CD4-positive, alpha-beta T cell (primary cell): ENCODE measurements around the gene LSM3. TPM values are rescaled to one million over a fixed set of nuclear protein-coding genes. Genes with fewer than 3 reads are reported as not detected.

Experiments used
- ATAC-seq: fragments of 200-7000 bp; cut with Tn5 transposase; one replicate; pipeline ENCODE4 v1.10.0; 2022; ENCODE audit warnings: mild to moderate bottlenecking; ENCODE audit not compliant: poor library complexity
- CTCF ChIA-PET: fragments of 350-600 bp; sonication (Branson Sonifier 250); formaldehyde crosslinking; loops from one replicate; lab custom pipeline; 2021; ENCODE audit warnings: antibody characterized with exemption, inconsistent platforms; lab: Charles Lee
- POLR2A ChIA-PET: fragments of 350-600 bp; sonication (Branson Sonifier 250); formaldehyde crosslinking; loops from one replicate; lab custom pipeline; 2021; ENCODE audit warnings: antibody characterized with exemption, inconsistent platforms; lab: Charles Lee
- DNase-seq, 14 experiments: peaks; one replicate each; pipeline ENCODE4 v3.0.0-alpha.2; 2013 to 2020; ENCODE audit warnings: mixed read lengths in 2 of 14
- H3K27ac ChIP-seq, 2 donors: one replicate each; pipeline versions ENCODE4 v1.5.1 to v1.7.0; 2013; ENCODE audit warnings: low read length in 2 of 2, low read depth in 1 of 2, mild to moderate bottlenecking in 1 of 2
- H3K27me3 ChIP-seq, 2 experiments: 1 replicate in 1 of 2; 2 replicates in 1 of 2; pipeline versions ENCODE4 v1.6.1 to v1.7.0; 2013; ENCODE audit warnings: low read length in 2 of 2, control low read depth in 1 of 2, mild to moderate bottlenecking in 1 of 2, moderate library complexity in 1 of 2; ENCODE audit not compliant: insufficient read depth in 2 of 2, control insufficient read depth in 1 of 2
- H3K36me3 ChIP-seq: one replicate; pipeline ENCODE4 v1.6.1; 2013; ENCODE audit warnings: low read length, control low read depth; ENCODE audit not compliant: insufficient read depth
- H3K4me1 ChIP-seq: one replicate; pipeline ENCODE4 v1.6.1; 2013; ENCODE audit warnings: low read length, control low read depth; ENCODE audit not compliant: insufficient read depth
- H3K4me3 ChIP-seq: one replicate; pipeline ENCODE4 v1.5.1; 2013; ENCODE audit warnings: mild to moderate bottlenecking, low read length, moderate library complexity
- H3K9me3 ChIP-seq, 2 experiments: 1 replicate in 1 of 2; 2 replicates in 1 of 2; pipeline versions ENCODE4 v1.6.1 to v1.7.0; 2013; ENCODE audit warnings: low read length in 2 of 2, mild to moderate bottlenecking in 2 of 2, control low read depth in 1 of 2, moderate library complexity in 1 of 2; ENCODE audit not compliant: control insufficient read depth in 1 of 2, insufficient read depth in 1 of 2
- H3K27ac Mint-ChIP-seq: one replicate; pipeline ENCODE4 v1.8.0; 2020; ENCODE audit warnings: mixed read lengths
- H3K27me3 Mint-ChIP-seq: one replicate; pipeline ENCODE4 v1.8.0; 2021; ENCODE audit warnings: mixed read lengths
- H3K36me3 Mint-ChIP-seq: one replicate; pipeline ENCODE4 v1.8.0; 2021; ENCODE audit warnings: low read depth, mixed read lengths
- H3K4me1 Mint-ChIP-seq: one replicate; pipeline ENCODE4 v1.8.0; 2021; ENCODE audit warnings: low read depth, mixed read lengths
- H3K4me3 Mint-ChIP-seq: one replicate; pipeline ENCODE4 v1.8.0; 2020; ENCODE audit warnings: mild to moderate bottlenecking, mixed read lengths
- H3K9me3 Mint-ChIP-seq: one replicate; pipeline ENCODE4 v1.8.0; 2020; ENCODE audit warnings: mixed read lengths
- intact Hi-C, 2 experiments: fragments of 100-400 bp; cut with DNase I in 1 of 2; cut with micrococcal nuclease in 1 of 2; formaldehyde crosslinking; loops; one replicate each; pipeline versions ENCODE4 v1.15.1 to v1.9.0; 2023 to 2025; cut with DNase I, micrococcal nuclease
- total RNA-seq, 174 experiments: library from RNA in 2 of 174; stranded (reverse) in 2 of 174; gene quantifications; one replicate each; pipeline ENCODE4 v1.2.3 and lab custom pipeline; 2021 to 2026
- TF ChIP-seq, protein P1 (sequence below): fragments of 200-600 bp; IDR thresholded peaks from one replicate; pipeline ENCODE4 v1.8.0; 2022; ENCODE audit warnings: antibody characterized with exemption, mild to moderate bottlenecking

The LSM3 gene
- total RNA-seq, 2 experiments from 2014 or later, result 6.5 to 6.9 TPM

DNA sequence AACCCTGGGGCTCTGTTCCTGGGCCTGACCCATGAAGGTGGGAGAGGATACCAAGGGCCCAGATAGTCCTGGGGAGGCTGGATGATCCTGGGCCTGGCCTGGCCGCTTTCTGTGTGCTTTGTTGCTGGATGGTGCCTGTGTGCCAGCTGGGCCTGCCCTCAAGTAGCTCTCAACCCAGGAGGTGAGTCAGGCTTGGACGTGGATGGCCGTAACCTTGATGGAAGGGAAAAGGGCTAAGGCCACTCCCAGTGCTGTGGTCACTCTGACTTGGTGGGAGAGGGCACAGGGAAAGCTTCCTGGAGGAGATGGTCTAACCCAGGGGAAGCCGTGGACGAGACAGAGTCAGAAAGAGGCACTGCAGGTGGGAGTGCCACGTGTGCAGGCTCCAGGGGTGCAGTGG lies 44.3 kb upstream of the LSM3 start:
- Mint-ChIP-seq H3K9me3 (no peaks in the 10 kb centered on the region), H3K27ac (no peak overlapping the region), H3K27me3 (no peaks in the 10 kb centered on the region), H3K4me3 (no peak overlapping the region), H3K4me1 (peaks cover 3% of the 10 kb centered on the region), H3K36me3 (peaks cover 90% of the 10 kb centered on the region)
- no peak for DNase-seq
- Histone ChIP-seq H3K36me3 (peaks cover 93% of the 10 kb centered on the region), H3K9me3 (no peaks in the 10 kb centered on the region), H3K27ac (no peak overlapping the region), H3K27me3 (no peaks in the 10 kb centered on the region), H3K4me3 (no peak overlapping the region), H3K4me1 (no peaks in the 10 kb centered on the region)
- intact Hi-C loops, result no loop called here
- TF ChIP-seq, protein P1, sequence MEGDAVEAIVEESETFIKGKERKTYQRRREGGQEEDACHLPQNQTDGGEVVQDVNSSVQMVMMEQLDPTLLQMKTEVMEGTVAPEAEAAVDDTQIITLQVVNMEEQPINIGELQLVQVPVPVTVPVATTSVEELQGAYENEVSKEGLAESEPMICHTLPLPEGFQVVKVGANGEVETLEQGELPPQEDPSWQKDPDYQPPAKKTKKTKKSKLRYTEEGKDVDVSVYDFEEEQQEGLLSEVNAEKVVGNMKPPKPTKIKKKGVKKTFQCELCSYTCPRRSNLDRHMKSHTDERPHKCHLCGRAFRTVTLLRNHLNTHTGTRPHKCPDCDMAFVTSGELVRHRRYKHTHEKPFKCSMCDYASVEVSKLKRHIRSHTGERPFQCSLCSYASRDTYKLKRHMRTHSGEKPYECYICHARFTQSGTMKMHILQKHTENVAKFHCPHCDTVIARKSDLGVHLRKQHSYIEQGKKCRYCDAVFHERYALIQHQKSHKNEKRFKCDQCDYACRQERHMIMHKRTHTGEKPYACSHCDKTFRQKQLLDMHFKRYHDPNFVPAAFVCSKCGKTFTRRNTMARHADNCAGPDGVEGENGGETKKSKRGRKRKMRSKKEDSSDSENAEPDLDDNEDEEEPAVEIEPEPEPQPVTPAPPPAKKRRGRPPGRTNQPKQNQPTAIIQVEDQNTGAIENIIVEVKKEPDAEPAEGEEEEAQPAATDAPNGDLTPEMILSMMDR, result no peak
- ChIA-PET CTCF (no interaction called here), POLR2A (interaction anchor here (0.8 to 1.8 kb wide), 3 partner anchors 8 to 44 kb away, joined by 4 to 6 read pairs (median 6); partner anchors contain the start of genes CHCHD4, LSM3, TMEM43 and XPC)
- ATAC-seq, result no peak

DNA sequence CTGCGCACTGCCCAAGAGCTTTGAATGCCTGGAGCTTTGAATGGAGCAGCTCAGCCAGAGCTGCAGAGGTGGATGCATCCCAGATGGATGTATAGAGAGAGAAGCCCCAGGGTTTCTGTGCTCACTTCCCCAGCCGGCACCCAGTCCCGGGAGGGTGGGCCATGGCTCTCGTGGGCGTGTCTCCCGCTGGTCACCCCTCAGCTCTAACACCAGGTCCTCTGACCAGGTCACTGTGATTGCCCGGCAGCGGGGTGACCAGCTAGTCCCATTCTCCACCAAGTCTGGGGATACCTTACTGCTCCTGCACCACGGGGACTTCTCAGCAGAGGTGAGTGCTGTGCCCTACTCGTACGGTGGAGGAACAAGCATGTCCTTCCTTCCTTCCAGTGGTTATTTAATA lies 43.0 kb upstream of the LSM3 start:
- H3K27ac ChIP-seq, result no peak overlapping the region
- ChIA-PET POLR2A (interaction anchor here (1.8 kb wide), 1 partner anchor 43 kb away, joined by 6 read pairs; the partner anchor contains the start of genes LSM3 and XPC), CTCF (no interaction called here)
- intact Hi-C loops, result no loop called here
- ATAC-seq, result no peak
- no peaks in the 10 kb centered on the region for H3K27me3 ChIP-seq
- TF ChIP-seq, protein P1, result no peak
- Mint-ChIP-seq H3K4me1 (peaks cover 7% of the 10 kb centered on the region), H3K9me3 (no peaks in the 10 kb centered on the region), H3K27ac (peak overlapping the region; percentile 53), H3K4me3 (no peak overlapping the region), H3K27me3 (no peaks in the 10 kb centered on the region), H3K36me3 (peaks cover 89% of the 10 kb centered on the region)
- no peak overlapping the region for H3K4me3 ChIP-seq
- no peaks in the 10 kb centered on the region for H3K9me3 ChIP-seq
- DNase-seq, result no peak
- H3K4me1 ChIP-seq, result peaks cover 8% of the 10 kb centered on the region
- H3K36me3 ChIP-seq, result peaks cover 93% of the 10 kb centered on the region

DNA sequence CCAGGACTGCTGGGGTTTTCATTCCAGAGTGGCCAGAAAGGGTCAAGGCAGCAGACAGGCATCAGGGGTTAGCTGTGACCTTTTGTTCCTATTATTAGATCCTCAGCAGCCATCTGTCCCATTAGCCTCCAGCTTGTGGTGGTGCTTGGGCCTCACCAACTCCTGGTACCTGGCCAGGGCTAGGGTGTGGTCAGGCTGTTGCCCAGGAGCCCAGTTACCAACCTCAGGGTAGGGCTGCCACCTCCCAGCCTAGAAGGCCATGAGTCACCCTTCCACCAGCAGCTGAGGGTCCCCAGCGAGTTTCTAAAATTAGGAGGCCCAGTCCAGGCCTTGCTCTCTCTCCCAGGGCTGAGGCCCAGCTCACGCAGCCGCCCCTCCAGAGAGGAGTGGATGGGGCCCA lies 41.6 kb upstream of the LSM3 start:
- Histone ChIP-seq H3K27me3 (no peaks in the 10 kb centered on the region), H3K4me1 (peaks cover 22% of the 10 kb centered on the region), H3K36me3 (peaks cover 92% of the 10 kb centered on the region), H3K27ac (no peak overlapping the region), H3K4me3 (no peak overlapping the region), H3K9me3 (no peaks in the 10 kb centered on the region)
- H3K4me1 Mint-ChIP-seq, result peaks cover 22% of the 10 kb centered on the region
- ChIA-PET CTCF (no interaction called here), POLR2A (interaction anchor here (0.9 kb wide), 1 partner anchor 12 kb away, joined by 6 read pairs; the partner anchor contains the start of genes CHCHD4 and TMEM43)
- no peak for ATAC-seq
- no peaks in the 10 kb centered on the region for H3K9me3 Mint-ChIP-seq
- intact Hi-C loops, result no loop called here
- H3K36me3 Mint-ChIP-seq, result peaks cover 80% of the 10 kb centered on the region
- no peak overlapping the region for H3K4me3 Mint-ChIP-seq
- DNase-seq, result no peak
- TF ChIP-seq, protein P1, result no peak
- no peaks in the 10 kb centered on the region for H3K27me3 Mint-ChIP-seq
- no peak overlapping the region for H3K27ac Mint-ChIP-seq
